Fibroblast of skin of scalp (primary cell): ENCODE data around the gene ANKRD16. TPM values are rescaled to one million over a fixed set of nuclear protein-coding genes. Genes with fewer than 3 reads are reported as not detected.
A peak's percentile ranks its signal among the peaks of the same experiment; 100 is the strongest.
"Not testable (repeated sequence)": the region's sequence is repeated elsewhere in the genome, so short reads cannot be mapped to it uniquely, and the experiment has no call there.

Experiments
- DNase-seq: peaks from one replicate; pipeline ENCODE4 v3.0.0-alpha.2; 2013
- polyA plus RNA-seq, 2 experiments: library from polyadenylated mRNA; unstranded; fragments of 120-200 nt; gene quantifications; one replicate each; pipeline ENCODE4 v1.2.1, GENCODE V29; 2013; ENCODE audit not compliant: insufficient read length in 2 of 2

Gene ANKRD16
- 5.6 TPM for polyA plus RNA-seq (2013, experiment 1 of 2; ENCODE audit: insufficient read length)
- 4.6 TPM for polyA plus RNA-seq (2013, experiment 2 of 2; ENCODE audit: insufficient read length)

- DNase-seq: peak; percentile 100
Measured at GRCh38 chr10:5889624-5890451, at the start of gene ANKRD16, which contains the start of gene FBH1. Gene ANKRD16, minus strand, starts transcription at chr10:5889893. Its CDS starts 539 bp downstream, at chr10:5889354. Gene FBH1, plus strand, starts transcription at chr10:5890243. Its CDS starts 103 bp downstream, at chr10:5890346.

GRCh38 chr10:5938291-5938690, 48.6 kb upstream of the ANKRD16 start:
- DNase-seq: no peak

GRCh38 chr10:5937016-5937415, 47.3 kb upstream of the ANKRD16 start:
- no peak for DNase-seq

GRCh38 chr10:5935628-5936027, 45.9 kb upstream of the ANKRD16 start:
- DNase-seq: no peak

- no peak for DNase-seq
Measured at GRCh38 chr10:5933909-5934546, 44.3 kb upstream of the ANKRD16 start.

GRCh38 chr10:5932345-5932744, 42.7 kb upstream of the ANKRD16 start:
- DNase-seq: no peak

- DNase-seq: no peak
Measured at GRCh38 chr10:5930272-5930671, 40.6 kb upstream of the ANKRD16 start.

GRCh38 chr10:5929442-5929841, 39.7 kb upstream of the ANKRD16 start:
- DNase-seq: no peak

GRCh38 chr10:5927306-5927705, 37.6 kb upstream of the ANKRD16 start:
- peak; percentile 43 for DNase-seq

- DNase-seq: no peak
Measured at GRCh38 chr10:5924889-5925288, 35.2 kb upstream of the ANKRD16 start.

- no peak for DNase-seq
Measured at GRCh38 chr10:5921746-5922145, 32.1 kb upstream of the ANKRD16 start.

GRCh38 chr10:5919568-5919967, 29.9 kb upstream of the ANKRD16 start:
- DNase-seq: no peak

- no peak for DNase-seq
Measured at GRCh38 chr10:5918763-5919162, 29.1 kb upstream of the ANKRD16 start.

- no peak for DNase-seq
Measured at GRCh38 chr10:5917305-5917704, 27.6 kb upstream of the ANKRD16 start.

GRCh38 chr10:5915451-5915850, 25.8 kb upstream of the ANKRD16 start:
- DNase-seq: no peak

GRCh38 chr10:5913736-5914135, 24.0 kb upstream of the ANKRD16 start:
- DNase-seq: no peak

- no peak for DNase-seq
Measured at GRCh38 chr10:5911670-5912069, 22.0 kb upstream of the ANKRD16 start.

GRCh38 chr10:5910323-5911100, 20.8 kb upstream of the ANKRD16 start:
- DNase-seq: no peak

GRCh38 chr10:5908676-5909075, 19.0 kb upstream of the ANKRD16 start:
- not testable (repeated sequence) for DNase-seq

- DNase-seq: no peak
Measured at GRCh38 chr10:5906651-5907050, 17.0 kb upstream of the ANKRD16 start.

GRCh38 chr10:5905854-5906507, 16.3 kb upstream of the ANKRD16 start:
- DNase-seq: no peak

- DNase-seq: no peak
Measured at GRCh38 chr10:5904227-5904626, 14.5 kb upstream of the ANKRD16 start.
